ENCODE results near the gene FPR2.

DNA sequence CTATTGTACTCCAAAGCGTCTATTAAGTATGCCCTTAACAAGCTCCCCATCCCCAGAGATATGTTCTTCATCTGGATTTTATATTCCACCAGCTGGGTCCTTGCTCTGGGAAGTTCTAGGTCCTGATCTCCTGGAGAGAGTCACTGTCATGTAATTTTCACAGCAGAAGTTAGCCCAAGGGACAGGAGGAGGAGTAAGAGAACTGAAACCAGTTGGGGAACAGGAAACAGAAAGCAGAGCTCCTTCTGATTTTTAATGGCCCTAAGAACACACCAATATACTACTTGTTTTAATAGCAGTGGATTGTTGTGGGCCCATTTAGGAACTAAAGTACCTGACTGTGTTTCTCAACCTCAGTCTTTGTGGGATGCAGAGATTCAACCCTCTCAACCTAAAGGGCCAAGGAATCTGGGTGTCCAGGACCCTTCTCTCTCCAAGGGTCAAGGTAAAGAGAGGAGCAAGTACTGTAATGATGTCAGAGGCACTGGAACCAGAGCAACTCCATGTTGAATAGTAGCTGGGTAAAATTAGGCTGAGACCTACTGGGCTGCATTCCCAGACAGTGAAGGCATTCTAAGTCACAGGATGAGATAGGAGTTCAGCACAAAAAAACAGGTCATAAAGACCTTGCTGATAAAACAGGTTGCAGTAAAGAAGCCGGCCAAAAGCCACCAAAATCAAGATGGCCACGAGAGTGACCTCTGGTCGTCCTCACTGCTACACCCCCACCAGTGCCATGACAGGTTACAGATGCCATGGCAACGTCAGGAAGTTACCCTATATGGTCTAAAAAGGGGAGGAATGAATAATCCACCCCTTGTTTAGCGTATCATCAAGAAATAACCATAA lies 25.9 kb downstream of the FPR2 start:
- TF ChIP-seq, protein P1, sequence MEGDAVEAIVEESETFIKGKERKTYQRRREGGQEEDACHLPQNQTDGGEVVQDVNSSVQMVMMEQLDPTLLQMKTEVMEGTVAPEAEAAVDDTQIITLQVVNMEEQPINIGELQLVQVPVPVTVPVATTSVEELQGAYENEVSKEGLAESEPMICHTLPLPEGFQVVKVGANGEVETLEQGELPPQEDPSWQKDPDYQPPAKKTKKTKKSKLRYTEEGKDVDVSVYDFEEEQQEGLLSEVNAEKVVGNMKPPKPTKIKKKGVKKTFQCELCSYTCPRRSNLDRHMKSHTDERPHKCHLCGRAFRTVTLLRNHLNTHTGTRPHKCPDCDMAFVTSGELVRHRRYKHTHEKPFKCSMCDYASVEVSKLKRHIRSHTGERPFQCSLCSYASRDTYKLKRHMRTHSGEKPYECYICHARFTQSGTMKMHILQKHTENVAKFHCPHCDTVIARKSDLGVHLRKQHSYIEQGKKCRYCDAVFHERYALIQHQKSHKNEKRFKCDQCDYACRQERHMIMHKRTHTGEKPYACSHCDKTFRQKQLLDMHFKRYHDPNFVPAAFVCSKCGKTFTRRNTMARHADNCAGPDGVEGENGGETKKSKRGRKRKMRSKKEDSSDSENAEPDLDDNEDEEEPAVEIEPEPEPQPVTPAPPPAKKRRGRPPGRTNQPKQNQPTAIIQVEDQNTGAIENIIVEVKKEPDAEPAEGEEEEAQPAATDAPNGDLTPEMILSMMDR (conservative IDR thresholded peaks at IDR 0.05; ENCODE audit: low read depth in 2 of 2), result no peak
- TF ChIP-seq POLR2AphosphoS5 (IDR thresholded peaks at IDR 0.05; ENCODE audit: low read depth), result no peak
- TF ChIP-seq, protein P2, sequence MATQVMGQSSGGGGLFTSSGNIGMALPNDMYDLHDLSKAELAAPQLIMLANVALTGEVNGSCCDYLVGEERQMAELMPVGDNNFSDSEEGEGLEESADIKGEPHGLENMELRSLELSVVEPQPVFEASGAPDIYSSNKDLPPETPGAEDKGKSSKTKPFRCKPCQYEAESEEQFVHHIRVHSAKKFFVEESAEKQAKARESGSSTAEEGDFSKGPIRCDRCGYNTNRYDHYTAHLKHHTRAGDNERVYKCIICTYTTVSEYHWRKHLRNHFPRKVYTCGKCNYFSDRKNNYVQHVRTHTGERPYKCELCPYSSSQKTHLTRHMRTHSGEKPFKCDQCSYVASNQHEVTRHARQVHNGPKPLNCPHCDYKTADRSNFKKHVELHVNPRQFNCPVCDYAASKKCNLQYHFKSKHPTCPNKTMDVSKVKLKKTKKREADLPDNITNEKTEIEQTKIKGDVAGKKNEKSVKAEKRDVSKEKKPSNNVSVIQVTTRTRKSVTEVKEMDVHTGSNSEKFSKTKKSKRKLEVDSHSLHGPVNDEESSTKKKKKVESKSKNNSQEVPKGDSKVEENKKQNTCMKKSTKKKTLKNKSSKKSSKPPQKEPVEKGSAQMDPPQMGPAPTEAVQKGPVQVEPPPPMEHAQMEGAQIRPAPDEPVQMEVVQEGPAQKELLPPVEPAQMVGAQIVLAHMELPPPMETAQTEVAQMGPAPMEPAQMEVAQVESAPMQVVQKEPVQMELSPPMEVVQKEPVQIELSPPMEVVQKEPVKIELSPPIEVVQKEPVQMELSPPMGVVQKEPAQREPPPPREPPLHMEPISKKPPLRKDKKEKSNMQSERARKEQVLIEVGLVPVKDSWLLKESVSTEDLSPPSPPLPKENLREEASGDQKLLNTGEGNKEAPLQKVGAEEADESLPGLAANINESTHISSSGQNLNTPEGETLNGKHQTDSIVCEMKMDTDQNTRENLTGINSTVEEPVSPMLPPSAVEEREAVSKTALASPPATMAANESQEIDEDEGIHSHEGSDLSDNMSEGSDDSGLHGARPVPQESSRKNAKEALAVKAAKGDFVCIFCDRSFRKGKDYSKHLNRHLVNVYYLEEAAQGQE (IDR thresholded peaks at IDR 0.05; ENCODE audit: unreplicated experiment), result no peak
- TF ChIP-seq EZH2phosphoT487 (IDR thresholded peaks at IDR 0.05; ENCODE audit: unreplicated experiment), result no peak
- TF ChIP-seq STAT1 (IDR thresholded peaks at IDR 0.05; ENCODE audit: unreplicated experiment), result no peak
- no peak for TF ChIP-seq EZH2 (IDR thresholded peaks at IDR 0.05; ENCODE audit: low read depth, unreplicated experiment)
- no peak for TF ChIP-seq ZNF331 (CRISPR knock-in tag; IDR thresholded peaks at IDR 0.05; ENCODE audit: low read depth)
- no peak for TF ChIP-seq JUNB (IDR thresholded peaks at IDR 0.05; ENCODE audit: unreplicated experiment)
- TF ChIP-seq, protein P3, sequence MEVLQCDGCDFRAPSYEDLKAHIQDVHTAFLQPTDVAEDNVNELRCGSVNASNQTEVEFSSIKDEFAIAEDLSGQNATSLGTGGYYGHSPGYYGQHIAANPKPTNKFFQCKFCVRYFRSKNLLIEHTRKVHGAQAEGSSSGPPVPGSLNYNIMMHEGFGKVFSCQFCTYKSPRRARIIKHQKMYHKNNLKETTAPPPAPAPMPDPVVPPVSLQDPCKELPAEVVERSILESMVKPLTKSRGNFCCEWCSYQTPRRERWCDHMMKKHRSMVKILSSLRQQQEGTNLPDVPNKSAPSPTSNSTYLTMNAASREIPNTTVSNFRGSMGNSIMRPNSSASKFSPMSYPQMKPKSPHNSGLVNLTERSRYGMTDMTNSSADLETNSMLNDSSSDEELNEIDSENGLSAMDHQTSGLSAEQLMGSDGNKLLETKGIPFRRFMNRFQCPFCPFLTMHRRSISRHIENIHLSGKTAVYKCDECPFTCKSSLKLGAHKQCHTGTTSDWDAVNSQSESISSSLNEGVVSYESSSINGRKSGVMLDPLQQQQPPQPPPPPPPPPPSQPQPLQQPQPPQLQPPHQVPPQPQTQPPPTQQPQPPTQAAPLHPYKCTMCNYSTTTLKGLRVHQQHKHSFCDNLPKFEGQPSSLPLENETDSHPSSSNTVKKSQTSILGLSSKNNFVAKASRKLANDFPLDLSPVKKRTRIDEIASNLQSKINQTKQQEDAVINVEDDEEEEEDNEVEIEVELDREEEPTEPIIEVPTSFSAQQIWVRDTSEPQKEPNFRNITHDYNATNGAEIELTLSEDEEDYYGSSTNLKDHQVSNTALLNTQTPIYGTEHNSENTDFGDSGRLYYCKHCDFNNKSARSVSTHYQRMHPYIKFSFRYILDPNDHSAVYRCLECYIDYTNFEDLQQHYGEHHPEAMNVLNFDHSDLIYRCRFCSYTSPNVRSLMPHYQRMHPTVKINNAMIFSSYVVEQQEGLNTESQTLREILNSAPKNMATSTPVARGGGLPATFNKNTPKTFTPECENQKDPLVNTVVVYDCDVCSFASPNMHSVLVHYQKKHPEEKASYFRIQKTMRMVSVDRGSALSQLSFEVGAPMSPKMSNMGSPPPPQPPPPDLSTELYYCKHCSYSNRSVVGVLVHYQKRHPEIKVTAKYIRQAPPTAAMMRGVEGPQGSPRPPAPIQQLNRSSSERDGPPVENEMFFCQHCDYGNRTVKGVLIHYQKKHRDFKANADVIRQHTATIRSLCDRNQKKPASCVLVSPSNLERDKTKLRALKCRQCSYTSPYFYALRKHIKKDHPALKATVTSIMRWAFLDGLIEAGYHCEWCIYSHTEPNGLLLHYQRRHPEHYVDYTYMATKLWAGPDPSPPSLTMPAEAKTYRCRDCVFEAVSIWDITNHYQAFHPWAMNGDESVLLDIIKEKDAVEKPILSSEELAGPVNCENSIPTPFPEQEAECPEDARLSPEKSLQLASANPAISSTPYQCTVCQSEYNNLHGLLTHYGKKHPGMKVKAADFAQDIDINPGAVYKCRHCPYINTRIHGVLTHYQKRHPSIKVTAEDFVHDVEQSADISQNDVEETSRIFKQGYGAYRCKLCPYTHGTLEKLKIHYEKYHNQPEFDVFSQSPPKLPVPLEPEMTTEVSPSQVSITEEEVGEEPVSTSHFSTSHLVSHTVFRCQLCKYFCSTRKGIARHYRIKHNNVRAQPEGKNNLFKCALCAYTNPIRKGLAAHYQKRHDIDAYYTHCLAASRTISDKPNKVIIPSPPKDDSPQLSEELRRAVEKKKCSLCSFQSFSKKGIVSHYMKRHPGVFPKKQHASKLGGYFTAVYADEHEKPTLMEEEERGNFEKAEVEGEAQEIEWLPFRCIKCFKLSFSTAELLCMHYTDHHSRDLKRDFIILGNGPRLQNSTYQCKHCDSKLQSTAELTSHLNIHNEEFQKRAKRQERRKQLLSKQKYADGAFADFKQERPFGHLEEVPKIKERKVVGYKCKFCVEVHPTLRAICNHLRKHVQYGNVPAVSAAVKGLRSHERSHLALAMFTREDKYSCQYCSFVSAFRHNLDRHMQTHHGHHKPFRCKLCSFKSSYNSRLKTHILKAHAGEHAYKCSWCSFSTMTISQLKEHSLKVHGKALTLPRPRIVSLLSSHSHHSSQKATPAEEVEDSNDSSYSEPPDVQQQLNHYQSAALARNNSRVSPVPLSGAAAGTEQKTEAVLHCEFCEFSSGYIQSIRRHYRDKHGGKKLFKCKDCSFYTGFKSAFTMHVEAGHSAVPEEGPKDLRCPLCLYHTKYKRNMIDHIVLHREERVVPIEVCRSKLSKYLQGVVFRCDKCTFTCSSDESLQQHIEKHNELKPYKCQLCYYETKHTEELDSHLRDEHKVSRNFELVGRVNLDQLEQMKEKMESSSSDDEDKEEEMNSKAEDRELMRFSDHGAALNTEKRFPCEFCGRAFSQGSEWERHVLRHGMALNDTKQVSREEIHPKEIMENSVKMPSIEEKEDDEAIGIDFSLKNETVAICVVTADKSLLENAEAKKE (CRISPR knock-in tag; IDR thresholded peaks at IDR 0.05), result no peak
